ENCODE data around the gene PARD3.
"Not testable (repeated sequence)": the region's sequence is repeated elsewhere in the genome, so short reads cannot be mapped to it uniquely, and the experiment has no call there.

PARD3 gene

DNA sequence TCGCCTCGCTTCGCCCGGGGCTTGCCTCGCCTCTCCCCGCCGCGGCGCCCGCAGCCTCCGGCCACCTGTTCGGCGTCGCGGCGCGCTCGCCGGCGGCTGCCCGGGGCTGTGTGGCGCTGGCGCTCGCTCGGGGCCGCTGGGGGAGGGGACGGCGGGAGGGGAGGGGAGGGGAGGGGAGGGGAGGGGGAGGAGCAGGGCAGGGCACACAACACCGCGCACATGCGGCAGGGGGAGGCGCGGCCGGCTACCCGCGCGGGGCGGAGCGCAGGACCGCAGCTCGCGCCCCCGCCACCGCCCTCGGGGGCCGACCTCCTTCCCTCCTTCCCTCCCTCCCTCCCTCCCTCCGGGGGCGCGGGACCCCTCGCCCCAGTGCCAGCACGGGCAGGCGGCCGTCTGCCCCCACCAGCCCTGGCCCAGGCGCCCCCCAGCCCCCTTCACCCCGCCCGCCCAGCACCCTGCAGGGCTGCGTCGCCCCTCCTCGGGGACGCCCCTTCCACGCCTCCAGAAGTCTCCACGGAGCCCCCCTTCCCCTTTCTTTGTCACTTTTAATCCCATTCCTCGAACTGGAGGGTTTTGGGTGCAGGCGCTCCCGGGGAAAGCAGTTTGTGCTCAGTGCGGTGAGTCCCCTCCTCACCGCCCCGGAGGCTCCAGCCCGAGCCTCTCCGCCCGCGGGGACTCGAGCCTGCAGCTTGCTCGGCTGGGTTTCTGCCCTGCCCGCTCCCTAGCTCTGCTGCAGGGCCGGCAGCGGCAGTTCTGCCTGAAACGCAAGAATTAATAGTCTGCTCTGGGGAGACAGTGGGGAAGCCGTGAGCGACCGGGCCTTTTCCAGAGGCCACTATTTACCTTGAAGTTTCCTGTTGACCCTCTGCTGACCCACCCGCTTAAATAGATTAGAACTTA is at the start of gene PARD3:
PARD3 (minus strand) TSS at position 112 of the 900 bp plus-strand sequence. CDS start 301 bp downstream, outside the sequence.
- peak; percentile 16 to 44 for DNase-seq

DNA sequence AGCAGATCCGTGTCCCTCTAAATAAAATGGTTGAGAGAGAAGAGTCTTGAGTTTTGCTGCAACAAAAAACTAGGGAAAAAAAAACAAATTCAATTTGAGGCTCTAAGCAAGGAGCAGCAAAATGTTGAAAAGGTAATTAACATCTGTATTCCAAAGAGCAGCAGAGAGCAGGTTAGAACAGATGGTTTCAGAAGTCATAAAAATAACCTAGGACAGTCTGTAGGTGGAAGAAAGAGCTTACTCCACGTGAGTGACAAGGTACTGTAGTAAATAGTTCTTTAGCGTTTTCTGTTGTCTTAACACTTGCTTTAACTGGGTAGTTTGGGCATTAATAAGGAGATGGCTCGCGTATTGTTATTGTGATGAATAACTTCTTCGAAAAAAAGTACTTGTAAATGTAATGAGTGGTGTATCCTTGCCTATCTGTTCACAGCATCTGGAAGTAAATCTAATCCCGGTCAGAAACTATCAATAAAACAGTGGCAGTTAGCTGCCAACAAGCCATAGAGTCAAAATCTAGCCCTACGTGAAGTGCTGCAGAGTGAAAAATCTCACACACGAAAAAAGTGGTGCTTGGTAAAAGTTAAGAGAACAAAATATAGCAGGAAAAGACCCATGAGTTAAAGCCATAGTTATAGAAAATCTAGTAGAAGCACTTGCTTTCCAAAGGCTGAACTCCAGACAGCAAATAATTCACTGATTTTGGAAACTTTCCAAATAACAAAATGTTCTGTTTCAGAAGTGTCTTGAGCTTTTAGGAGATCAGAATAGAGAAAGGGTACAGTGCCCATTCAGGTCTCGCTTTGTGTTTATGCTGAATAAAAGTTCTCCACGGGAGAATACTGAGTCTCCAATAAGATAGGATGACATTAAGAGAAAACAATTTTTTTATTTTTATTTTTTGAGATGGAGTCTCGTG is 49.3 kb upstream of the PARD3 start:
- peak in 1 of 2 experiments; percentile 20 for DNase-seq

DNA sequence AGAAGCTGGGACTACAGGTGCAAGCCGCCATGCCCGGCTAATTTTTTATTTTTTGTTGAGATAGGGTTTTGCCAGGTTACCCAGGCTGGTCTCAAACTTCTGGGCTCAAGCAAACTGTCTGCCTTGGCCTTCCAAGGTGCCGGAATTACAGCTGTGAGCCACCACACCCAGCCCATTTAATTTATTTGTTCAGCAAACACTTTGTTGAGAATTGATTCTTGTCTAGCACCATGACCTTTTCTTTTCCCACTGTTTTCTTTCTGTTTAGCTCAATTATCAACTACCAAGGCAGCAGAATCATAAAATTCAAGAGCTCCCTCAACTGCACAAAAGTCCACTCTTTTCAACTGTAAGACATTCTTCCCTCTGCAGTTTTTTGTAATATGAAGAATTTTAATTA is 47.8 kb upstream of the PARD3 start:
- DNase-seq = no peak

DNA sequence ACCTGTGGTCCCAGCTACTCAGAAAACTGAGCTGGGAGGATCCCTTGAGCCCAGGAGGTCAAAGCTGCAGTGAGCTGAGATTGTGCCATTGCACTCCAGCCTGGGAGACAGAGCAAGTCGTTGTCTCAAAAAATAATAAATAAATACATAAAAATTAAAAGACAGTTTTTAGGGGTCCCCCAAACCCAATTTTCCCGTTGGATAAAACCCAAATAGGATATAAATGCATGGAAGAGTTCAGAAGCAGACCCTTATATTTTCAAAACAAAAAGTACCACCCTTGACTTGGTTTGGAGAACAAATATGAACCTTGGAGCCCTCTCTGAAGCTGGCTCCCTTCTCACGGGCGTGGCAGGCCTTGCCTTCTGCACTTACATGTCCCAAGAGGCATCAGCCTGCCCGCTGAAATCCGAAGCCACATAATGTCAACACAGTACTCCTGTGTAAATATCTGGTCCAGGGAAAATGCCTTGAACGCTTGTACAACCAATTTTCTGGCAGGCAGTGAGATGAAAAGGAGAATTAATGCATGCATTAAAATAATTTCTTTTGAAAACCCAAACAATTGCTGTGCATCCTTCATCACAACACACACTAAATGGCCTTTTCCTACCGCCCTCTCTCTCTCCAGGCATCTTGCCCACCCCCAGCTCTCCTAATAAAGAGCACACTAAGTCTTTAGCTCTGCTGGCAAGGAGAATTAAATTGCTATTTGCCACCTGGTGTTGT is 46.4 kb upstream of the PARD3 start:
- peak; percentile 47 to 68 for DNase-seq

DNA sequence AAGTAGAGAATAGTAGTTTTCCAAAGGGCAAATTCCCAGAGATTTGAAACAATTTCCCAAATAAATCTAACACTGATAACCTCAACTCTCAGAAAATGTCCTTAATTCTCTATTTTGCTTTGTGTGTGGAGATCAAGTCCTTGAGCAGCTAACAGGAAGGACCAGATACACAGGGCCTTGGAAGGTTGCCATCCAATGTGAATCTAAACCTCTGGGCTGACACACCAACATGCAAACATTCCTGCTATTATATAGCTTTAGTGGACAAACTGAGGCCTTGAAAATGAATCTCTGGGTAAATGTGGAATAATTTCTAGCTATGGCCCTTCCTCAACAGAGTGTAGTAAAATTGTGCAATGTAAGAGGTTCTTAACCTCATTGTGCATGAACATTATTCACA is 44.1 kb upstream of the PARD3 start:
- DNase-seq = no peak

DNA sequence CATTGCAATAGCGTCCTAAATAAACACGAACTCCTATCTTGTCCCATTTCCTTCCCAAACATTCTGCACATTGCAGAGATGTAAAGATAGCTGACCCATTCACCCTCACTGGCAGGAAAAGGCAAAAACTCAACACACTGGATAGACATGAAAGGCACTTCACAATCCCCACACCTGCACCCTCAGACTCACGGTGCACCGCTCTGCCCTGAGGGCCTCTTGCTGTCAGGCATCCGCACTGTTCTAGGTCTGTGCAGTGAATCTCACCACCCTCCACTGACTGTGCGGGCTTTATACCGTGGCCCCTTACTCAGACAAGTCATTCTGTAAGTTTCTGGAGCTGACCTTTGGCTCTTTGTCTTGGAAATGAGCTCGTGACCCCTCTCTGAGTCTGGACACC is 42.9 kb upstream of the PARD3 start:
- no peak for DNase-seq

DNA sequence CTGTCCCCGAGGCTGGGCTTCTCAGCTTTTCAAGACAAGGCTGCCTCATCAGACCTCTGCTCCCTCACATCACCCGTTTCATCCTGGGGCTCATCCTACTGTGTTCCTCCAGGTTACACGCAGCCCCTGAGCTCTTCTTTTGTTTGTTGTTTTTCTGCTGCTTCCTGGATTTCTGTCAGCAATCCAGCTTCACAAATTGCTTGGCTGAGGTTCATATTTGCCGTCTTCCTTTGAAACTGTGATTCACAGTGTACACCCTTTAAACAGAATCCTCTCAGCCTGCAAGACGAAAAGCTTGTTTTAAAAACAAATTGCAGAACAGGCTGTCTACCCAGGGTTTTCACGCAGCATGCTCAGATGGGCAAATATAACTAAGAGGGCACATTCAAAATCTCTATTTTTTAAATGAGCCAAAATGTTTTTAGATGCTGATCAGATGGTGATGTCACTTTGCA is 39.1 kb upstream of the PARD3 start:
- no peak for DNase-seq

DNA sequence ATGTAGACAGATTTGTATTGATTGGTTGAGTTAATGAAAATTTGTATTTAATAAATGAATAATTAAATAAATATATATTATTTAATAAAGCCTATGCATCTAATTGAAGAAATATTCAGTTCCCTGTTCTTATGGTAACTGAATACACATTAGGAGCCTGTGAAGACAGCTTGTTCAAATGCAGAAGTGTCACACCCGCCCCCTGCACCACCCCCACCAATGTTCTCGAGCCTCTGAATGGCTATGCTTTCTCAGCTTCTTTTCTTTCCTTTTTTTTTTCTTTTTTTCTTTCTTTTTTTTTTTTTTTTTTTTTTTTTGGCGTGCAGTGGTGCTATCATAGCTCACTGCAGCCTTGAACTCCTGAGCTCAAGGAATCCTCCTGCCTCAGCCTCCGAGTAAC is 38.3 kb upstream of the PARD3 start:
- DNase-seq = no peak

DNA sequence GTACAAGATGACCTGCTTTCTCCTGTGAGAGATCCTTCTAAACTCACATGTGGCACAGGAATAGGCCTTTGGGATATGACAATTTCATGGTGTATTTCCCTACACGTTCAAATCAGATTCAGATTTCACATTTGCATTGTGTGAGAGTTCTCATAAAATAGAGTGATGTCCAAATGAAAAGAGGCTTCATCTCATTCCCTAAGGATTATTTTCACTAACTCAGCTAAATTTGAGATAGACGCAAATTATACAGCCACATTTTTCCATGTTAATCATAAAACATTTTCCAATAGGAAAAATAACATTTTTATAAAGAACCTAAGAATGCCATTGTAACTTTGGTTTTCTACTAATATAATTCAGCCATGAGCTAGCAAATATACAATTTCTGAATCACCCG is 35.5 kb upstream of the PARD3 start:
- no peak for DNase-seq

DNA sequence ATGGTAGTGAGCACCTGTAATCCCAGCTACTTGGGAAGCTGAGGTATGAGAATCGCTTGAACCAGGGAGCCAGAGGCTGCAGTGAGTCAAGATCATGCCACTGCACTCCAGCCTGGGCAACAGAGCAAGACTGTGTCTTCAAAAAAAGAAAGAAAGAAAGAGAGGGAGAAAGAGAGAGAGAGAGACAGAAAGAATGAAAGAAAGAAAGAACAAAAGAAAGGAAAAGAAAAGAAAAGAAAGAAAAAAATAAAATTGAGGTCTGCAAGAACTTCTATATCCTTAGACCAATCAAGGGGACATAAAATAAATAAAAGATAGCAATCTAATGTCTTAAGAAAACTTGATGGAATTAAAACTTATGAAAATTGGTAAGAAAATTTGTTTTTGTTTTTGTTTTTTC is 34.9 kb upstream of the PARD3 start:
- DNase-seq = no peak

DNA sequence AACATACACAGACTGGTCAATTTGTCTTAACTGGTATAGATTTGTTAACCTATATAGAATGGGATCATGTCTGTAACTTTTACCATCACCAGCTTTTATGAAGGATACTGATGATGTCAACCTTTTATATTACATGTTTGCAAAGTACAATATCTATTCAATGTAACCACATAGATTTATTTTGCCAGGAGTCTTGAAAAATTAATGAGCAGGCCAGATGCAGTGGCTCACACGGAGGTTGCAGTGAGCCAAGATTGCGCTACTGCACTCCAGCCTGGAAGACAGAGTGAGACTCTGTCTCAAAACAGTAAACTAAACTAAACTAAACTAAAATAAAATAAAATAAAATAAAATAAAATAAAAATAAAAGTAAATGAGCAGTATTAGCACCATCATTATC is 30.0 kb upstream of the PARD3 start:
- DNase-seq = no peak

DNA sequence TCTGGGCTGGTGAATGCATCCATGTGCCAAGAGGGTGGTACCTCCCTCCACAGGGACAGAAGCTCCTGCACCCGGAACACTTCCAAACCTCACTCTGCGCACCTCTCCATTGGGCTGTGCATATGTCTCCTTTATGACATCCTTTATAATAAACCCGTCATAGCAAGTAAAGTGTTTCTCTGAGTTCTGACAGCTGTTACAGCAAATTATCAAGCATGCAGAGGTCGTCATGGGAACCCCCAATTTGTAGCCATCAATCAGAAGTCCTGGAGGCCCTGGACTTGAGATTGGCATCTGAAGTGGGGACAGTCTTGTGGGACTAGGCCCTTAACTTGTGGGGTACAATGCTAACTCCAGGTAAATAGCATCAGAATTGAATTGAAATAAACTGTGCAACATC is 29.4 kb upstream of the PARD3 start:
- DNase-seq = no peak

DNA sequence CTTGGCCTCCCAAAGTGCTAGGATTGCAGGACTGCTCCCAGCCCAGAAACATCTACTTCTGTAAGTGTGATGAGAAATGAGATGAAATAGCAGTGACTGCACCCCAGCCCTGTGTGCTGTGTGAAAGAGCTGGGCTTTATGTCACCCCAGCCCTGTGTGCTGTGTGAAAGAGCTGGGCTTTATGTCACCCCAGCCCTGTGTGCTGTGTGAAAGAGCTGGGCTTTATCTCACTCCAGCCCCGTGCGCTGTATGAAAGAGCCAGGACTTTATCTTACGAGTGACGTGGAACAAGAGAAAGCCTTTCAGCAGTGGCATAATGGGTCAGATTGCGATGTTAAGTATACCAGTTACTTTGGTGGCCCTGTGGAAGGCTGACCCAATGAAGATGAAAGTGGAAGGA is 28.4 kb upstream of the PARD3 start:
- DNase-seq = not testable (repeated sequence)

DNA sequence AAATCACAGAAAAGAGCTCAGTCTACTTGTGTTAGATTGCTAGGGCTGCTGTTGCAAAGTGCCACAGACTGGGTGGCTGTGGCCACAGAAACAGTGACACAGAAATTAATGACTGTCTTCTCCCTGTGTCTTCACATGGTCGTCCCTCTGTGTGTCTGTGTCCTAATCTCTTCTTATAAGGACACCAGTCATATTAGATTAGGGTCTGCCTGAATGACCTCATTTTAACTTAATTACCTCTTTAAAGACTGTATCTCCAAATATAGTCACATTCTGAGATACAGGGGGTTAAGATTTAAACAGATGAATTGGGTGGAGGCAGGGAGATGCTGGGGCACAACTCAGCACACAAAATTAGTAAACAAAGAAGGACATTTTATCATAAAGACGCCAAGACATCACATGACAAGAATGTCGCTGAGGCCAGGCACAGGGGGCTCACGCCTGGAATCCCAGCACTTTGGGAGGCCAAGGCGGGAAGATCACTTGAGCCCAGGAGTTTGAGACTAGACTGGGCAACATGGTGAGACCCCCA is 23.3 kb upstream of the PARD3 start:
- DNase-seq = no peak

DNA sequence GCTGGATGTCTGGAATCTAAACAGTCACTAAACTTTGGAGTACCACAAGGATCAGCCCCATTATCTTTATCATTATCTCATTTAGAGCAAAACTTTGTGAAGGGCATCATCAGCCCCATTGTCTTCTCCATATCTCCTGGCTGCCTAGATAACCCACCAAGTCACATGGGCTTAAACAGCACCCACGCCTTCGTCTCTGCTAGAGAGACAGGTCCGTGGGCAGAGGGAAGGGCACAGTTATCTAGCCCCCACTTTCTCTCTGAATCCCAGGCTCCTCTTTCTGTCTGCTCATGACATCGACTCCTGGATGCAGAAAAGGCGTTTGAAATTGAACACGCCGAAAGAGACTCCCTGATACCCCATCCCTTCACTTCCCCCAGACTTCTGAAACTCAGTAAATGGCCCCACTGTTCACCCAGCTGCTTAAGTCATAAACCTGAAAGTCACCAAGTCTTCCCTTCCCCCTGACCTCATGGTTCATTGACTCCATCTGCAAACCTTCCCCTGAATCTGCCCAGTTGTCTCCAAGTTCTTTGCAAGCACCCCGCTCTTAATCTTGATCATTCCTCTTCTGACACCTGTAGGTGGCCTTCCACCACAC is 20.9 kb upstream of the PARD3 start:
- no peak for DNase-seq

DNA sequence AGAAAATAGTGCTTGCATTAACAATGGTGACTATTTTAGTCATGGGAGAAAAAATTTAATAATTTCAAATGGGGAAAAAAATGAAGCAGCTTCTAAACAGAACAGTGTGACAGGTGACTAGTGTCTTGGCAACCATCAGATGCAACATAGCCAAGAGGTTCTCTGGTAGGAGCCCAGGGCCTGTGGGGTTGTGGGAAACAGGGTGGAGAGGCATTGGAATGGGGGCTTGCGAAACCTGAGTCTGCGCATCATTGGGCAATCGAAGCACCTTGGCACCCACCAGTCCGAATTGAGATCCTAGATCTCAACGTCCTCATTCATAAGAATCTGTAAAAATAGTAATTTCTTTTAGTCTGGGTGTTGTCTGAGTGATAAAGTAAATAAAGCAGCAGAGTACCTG is 19.2 kb upstream of the PARD3 start:
- DNase-seq = no peak

DNA sequence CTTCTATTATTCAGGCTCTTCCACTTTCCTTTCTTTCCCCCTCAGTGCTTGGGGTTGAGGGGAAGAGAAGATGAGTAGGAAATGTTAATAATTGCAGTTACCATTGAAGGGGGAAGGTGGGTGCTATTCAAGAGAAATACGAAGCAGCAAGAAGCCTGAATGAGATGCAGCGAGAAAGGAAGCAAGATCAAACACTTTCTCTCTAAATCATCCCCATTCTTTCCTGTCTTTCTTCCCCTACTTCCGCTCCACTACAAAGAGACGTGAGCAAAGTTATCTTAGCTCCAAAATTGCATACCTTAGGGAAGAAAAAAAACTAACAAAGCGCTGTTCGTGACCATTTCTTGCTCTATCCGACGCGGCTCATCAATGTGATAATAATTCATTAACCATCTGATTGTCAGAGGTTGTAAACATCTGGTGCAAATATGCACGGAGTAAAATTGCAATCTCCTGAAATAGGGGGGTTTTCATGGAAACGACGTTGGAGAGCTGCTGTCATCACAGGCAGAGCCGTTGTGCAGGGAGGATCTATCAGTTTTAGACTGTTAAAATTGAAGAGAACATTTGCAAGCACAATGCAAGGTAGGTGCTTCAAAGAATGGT is 15.2 kb upstream of the PARD3 start:
- no peak for DNase-seq

DNA sequence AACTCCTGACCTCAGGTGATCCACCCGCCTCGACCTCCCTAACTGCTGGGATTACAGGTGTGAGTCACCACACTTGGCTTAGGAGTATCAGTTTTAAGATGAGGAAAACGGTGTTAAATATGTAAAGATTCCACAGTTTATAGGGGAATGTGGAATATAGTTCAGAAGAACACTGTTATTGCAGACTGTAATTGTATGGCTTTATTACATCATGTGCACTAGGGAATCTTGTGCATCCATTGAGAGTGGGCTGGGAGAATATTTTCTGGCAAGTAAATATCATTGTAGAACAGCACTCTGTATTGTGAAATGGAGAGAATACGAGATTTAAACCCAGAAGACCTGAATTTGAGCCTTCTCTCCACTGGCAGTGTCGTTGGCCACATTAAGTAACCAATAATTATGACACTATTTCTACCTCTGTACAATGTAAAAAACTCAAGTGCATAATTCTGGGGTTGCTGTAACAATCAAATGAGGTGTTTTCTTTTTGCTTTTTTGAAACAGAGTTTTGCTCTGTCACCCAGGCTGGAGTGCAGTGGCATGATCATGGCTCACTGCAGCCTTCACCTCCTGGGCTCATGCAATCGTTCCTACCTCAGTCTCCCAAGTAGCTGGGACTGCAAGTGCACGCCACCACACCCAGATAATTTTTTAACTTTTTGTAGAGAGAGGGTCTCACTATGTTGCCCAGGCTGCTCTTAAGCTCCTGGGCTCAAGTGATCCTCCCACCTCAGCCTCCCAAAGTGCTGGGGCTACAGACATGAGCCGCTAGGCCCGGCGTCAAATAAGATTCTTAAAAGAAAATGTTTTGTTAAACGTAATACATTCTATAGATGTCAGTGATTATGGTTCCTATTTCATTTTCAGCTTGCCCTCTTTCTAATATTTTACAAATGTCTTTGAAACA is 12.0 kb upstream of the PARD3 start:
- DNase-seq = no peak

DNA sequence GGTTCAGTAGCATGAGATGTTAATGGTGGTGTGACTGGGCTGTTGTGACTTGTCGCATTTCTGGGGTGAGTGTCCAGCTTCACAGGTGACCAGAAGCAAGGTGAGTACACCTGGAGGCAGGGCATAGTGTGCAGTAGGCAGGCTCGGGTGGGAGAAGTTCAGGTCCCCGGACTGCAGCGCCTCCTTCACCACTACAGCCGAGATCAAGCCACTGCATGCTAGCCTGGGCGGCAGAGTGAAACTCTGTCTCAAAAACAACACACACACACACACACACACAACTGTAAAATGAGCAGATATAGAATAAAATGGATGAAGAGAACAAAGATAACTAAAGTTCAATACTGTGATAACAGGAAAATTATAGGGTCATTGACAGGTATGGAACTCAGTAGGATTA is 11.1 kb upstream of the PARD3 start:
- no peak for DNase-seq

DNA sequence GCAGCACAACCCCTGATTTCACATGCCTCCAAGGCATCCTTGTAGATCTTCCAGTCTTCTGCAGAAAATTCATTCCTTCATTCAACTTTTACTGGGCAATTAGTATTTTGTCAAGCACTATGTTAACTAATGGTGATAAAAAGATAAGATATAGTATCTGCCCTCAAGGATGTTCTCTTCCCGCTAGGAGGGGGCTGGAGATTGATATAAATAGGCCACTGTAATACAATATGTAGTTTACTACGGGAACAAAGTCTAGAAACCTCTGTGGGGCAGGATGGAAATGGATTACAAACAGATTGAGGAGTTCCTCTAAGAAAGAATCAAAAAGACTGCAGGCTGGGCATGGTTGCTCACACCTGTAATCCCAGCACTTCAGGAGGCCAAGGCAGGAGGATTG is 10.3 kb upstream of the PARD3 start:
- no peak for DNase-seq

DNA sequence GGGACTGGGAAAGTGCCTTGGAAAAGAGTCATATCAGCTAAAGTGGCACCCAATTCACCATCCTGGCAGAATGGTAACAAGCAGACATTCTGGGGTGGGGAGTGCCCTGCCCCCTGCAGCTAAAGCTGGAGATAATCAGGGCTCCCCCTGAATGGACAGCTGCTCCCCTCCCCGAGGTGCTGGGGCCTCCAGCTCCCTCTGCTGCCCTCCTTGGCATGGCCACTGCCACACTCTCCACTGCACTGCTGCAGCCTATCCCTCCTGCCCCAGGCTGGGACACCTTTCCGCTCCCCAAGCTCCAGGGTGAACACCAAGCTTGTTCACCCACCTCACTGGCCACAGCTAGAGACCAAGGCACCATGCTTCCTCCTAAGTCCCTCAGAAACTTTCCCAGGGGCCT is 9.8 kb upstream of the PARD3 start:
- DNase-seq = peak in 1 of 2 experiments; percentile 34
